Astrocyte (in vitro differentiated cells and primary cell): ENCODE results near the gene ADGRA1. TPM values are rescaled to one million over a fixed set of nuclear protein-coding genes. Genes with fewer than 3 reads are reported as not detected.

Experiments used
- DNase-seq: peaks from one replicate; pipeline ENCODE4 v3.0.0-alpha.2; 2010; ENCODE audit warnings: low read depth
- FAIRE-seq: peaks from 2 replicates; lab custom pipeline; 2011; peaks lifted over from hg19 to GRCh38; lab: Jason Lieb, UNC
- H2AFZ ChIP-seq: 2 replicates; pipeline ENCODE4 v1.6.0; 2012; ENCODE audit warnings: low read depth, low read length, inconsistent platforms
- H3K27ac ChIP-seq: 2 replicates; pipeline ENCODE4 v1.5.1; 2011; ENCODE audit warnings: low read depth, low read length, inconsistent platforms
- H3K27me3 ChIP-seq: 2 replicates; pipeline ENCODE4 v1.6.0; 2011; ENCODE audit warnings: low read length, inconsistent platforms; ENCODE audit not compliant: insufficient read depth
- H3K36me3 ChIP-seq: 2 replicates; pipeline ENCODE4 v1.5.1; 2011; ENCODE audit warnings: low read length, inconsistent platforms; ENCODE audit not compliant: insufficient read depth
- H3K4me1 ChIP-seq: 2 replicates; pipeline ENCODE4 v1.5.1; 2011; ENCODE audit warnings: low read length, inconsistent platforms; ENCODE audit not compliant: insufficient read depth
- H3K4me2 ChIP-seq: 2 replicates; pipeline ENCODE4 v1.6.0; 2012; ENCODE audit warnings: low read length, inconsistent platforms
- H3K4me3 ChIP-seq: 2 replicates; pipeline ENCODE4 v1.5.1; 2011; ENCODE audit warnings: low read depth, mild to moderate bottlenecking, low read length, inconsistent platforms; ENCODE audit not compliant: insufficient read depth
- H3K79me2 ChIP-seq: 2 replicates; pipeline ENCODE4 v1.6.0; 2012; ENCODE audit warnings: mild to moderate bottlenecking, low read length, inconsistent platforms; ENCODE audit not compliant: insufficient read depth
- H3K9ac ChIP-seq: 2 replicates; pipeline ENCODE4 v1.6.0; 2012; ENCODE audit warnings: mild to moderate bottlenecking, low read length, inconsistent platforms
- H3K9me3 ChIP-seq: 2 replicates; pipeline ENCODE4 v1.5.1; 2012; ENCODE audit warnings: low read depth, mild to moderate bottlenecking, low read length, inconsistent platforms; ENCODE audit not compliant: insufficient read depth
- H4K20me1 ChIP-seq: 2 replicates; pipeline ENCODE4 v1.6.0; 2012; ENCODE audit warnings: low read length, inconsistent platforms; ENCODE audit not compliant: insufficient read depth
- H3K27ac Mint-ChIP-seq: one replicate; pipeline ENCODE4 v1.8.0; 2021; ENCODE audit warnings: mild to moderate bottlenecking, mixed read lengths; ENCODE audit not compliant: unreplicated experiment
- H3K27me3 Mint-ChIP-seq: one replicate; pipeline ENCODE4 v1.8.0; 2021; ENCODE audit warnings: low read depth, mixed read lengths; ENCODE audit not compliant: unreplicated experiment
- H3K36me3 Mint-ChIP-seq: one replicate; pipeline ENCODE4 v1.8.0; 2021; ENCODE audit warnings: low read depth, mixed read lengths; ENCODE audit not compliant: unreplicated experiment
- H3K4me1 Mint-ChIP-seq: one replicate; pipeline ENCODE4 v1.8.0; 2021; ENCODE audit warnings: low read depth, mixed read lengths; ENCODE audit not compliant: unreplicated experiment
- H3K4me3 Mint-ChIP-seq: one replicate; pipeline ENCODE4 v1.8.0; 2021; ENCODE audit warnings: mild to moderate bottlenecking, moderate library complexity, mixed read lengths; ENCODE audit not compliant: unreplicated experiment
- H3K9me3 Mint-ChIP-seq: one replicate; pipeline ENCODE4 v1.8.0; 2021; ENCODE audit warnings: mild to moderate bottlenecking, mixed read lengths; ENCODE audit not compliant: unreplicated experiment
- CTCF ChIP-seq: IDR thresholded peaks from 2 replicates; pipeline ENCODE4 v1.5.1; 2011; ENCODE audit warnings: low read depth, mild to moderate bottlenecking, inconsistent platforms, low read length, moderate library complexity; ENCODE audit not compliant: insufficient read depth
- EZH2 ChIP-seq: IDR thresholded peaks from 2 replicates; pipeline ENCODE4 v1.6.1; 2012; ENCODE audit warnings: mild to moderate bottlenecking, low read length, inconsistent platforms; ENCODE audit not compliant: insufficient read depth
- total RNA-seq: library from RNA; stranded (reverse); gene quantifications from 2 replicates; pipeline ENCODE4 v1.2.1, GENCODE V29; 2021

The ADGRA1 gene
- total RNA-seq, 1 donor from 2014 or later, result not detected

DNA sequence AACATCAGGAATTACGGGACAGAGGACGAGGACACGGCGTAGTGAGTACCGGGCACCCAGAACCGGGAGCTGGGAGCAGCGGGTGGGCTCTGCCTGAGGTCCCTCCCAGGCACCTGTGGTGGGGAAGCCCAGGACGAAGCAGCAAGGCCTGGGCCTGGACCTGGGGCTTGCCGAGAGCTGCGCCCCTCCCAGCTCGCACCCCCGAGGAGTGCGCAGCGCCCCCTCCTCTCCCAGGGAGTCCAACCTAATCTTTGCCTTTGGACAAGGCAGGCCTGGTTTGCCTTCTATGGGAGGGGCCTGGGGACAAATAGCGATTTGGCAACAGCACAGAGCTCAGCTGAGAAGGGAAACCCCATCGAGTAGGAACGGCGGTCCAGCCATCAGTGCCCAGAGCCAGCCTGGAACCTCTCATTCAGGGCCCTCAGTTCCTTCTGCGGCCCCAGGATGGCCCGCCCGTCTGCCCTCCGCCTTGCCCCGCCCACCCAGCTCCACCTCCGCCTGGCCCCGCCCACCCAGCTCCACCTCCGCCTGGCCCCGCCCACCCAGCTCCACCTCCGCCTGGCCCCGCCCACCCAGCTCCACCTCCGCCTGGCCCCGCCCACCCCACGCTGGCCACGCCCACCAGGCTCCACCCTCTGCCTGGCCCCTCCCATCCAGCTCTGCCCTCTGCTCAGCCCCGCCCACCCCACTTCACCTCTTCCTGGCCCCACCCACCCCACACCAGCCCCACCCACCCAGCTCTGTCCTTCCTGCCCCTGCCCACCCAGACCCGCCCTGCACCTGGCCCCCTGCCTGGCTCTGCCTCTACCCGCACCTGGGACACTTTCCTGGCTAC is 39.8 kb downstream of the ADGRA1 start:
- no peak overlapping the region for H3K9ac ChIP-seq
- H3K9me3 ChIP-seq, result no peaks in the 10 kb centered on the region
- TF ChIP-seq EZH2, result no peak
- TF ChIP-seq CTCF, result no peak
- no peak overlapping the region for H2AFZ ChIP-seq
- H3K4me3 ChIP-seq, result no peak overlapping the region
- H3K27ac Mint-ChIP-seq, result no peak overlapping the region
- no peaks in the 10 kb centered on the region for H3K79me2 ChIP-seq
- H3K4me1 Mint-ChIP-seq, result no peaks in the 10 kb centered on the region
- no peak overlapping the region for H3K27ac ChIP-seq
- peaks cover 35% of the 10 kb centered on the region for H3K27me3 Mint-ChIP-seq
- H3K4me2 ChIP-seq, result no peak overlapping the region
- no peaks in the 10 kb centered on the region for H3K27me3 ChIP-seq
- no peaks in the 10 kb centered on the region for H3K4me1 ChIP-seq
- H3K9me3 Mint-ChIP-seq, result peaks cover 2% of the 10 kb centered on the region
- no peak overlapping the region for H3K4me3 Mint-ChIP-seq
- no peak for DNase-seq
- H3K36me3 Mint-ChIP-seq, result no peaks in the 10 kb centered on the region
- no peak for FAIRE-seq
- no peaks in the 10 kb centered on the region for H3K36me3 ChIP-seq
- H4K20me1 ChIP-seq, result no peaks in the 10 kb centered on the region

GRCh38 chr10:133128126-133129070 is 40.7 kb downstream of the ADGRA1 start:
- DNase-seq, result no peak
- Histone ChIP-seq H4K20me1 (no peaks in the 10 kb centered on the region), H2AFZ (no peak overlapping the region), H3K27me3 (no peaks in the 10 kb centered on the region), H3K4me2 (no peak overlapping the region), H3K4me1 (no peaks in the 10 kb centered on the region), H3K36me3 (no peaks in the 10 kb centered on the region), H3K27ac (no peak overlapping the region), H3K79me2 (no peaks in the 10 kb centered on the region), H3K4me3 (no peak overlapping the region), H3K9me3 (no peaks in the 10 kb centered on the region), H3K9ac (no peak overlapping the region)
- no peak for TF ChIP-seq CTCF
- TF ChIP-seq EZH2, result no peak
- H3K9me3 Mint-ChIP-seq, result peaks cover 2% of the 10 kb centered on the region
- FAIRE-seq, result no peak
- H3K4me1 Mint-ChIP-seq, result no peaks in the 10 kb centered on the region
- H3K27ac Mint-ChIP-seq, result no peak overlapping the region
- H3K36me3 Mint-ChIP-seq, result no peaks in the 10 kb centered on the region
- peaks cover 31% of the 10 kb centered on the region for H3K27me3 Mint-ChIP-seq
- H3K4me3 Mint-ChIP-seq, result no peak overlapping the region
